ENCODE data around the gene PRKCQ. TPM values are rescaled to one million over a fixed set of nuclear protein-coding genes. Genes with fewer than 3 reads are reported as not detected.
"Not testable (repeated sequence)": the region's sequence is repeated elsewhere in the genome, so short reads cannot be mapped to it uniquely, and the experiment has no call there.

PRKCQ gene
- total RNA-seq, 1 experiment from 2014 or later = 4.0 TPM

DNA sequence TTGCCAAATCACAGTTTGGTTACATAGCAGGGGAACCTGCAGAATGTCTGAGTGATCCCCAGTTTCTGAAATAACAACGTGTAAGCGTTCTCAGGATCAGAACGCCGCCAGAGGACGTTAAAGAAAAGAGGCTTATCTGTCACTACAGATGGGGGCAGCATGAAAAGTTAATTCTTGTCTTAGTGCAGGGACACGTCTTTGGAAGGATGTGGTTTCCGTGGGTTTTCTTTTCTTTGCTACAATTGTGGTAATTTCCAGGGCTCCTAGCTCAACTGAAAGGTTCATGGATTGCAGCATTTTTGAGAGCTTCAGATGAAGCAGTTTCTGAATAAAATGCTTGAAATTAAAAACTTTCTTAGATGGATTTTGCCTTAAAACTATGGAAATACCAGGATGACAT is 106.6 kb downstream of the PRKCQ start:
- Histone ChIP-seq H3K4me2 (no peak overlapping the region), H3K27ac (no peak overlapping the region), H3K36me3 (ENCODE audit: low read depth) (no peaks in the 10 kb centered on the region), H3K9me2 (ENCODE audit: insufficient read depth) (no peaks in the 10 kb centered on the region), H3K79me2 (ENCODE audit: low read depth) (no peaks in the 10 kb centered on the region), H2AFZ (no peak overlapping the region), H3F3A (ENCODE audit: insufficient read depth, low read depth) (no peaks in the 10 kb centered on the region), H3K4me1 (replicated peaks; ENCODE audit: insufficient read depth) (0 out of 2 replicates have a peak, but pooled peaks cover 4% of the 10 kb centered on the region), H4K20me1 (ENCODE audit: insufficient read depth) (no peaks in the 10 kb centered on the region), H3K4me3 (no peak overlapping the region), H3K9me3 (ENCODE audit: insufficient read depth, low read depth) (no peaks in the 10 kb centered on the region), H3K27me3 (ENCODE audit: insufficient read depth, low read depth) (no peaks in the 10 kb centered on the region)
- TF ChIP-seq, protein P1, sequence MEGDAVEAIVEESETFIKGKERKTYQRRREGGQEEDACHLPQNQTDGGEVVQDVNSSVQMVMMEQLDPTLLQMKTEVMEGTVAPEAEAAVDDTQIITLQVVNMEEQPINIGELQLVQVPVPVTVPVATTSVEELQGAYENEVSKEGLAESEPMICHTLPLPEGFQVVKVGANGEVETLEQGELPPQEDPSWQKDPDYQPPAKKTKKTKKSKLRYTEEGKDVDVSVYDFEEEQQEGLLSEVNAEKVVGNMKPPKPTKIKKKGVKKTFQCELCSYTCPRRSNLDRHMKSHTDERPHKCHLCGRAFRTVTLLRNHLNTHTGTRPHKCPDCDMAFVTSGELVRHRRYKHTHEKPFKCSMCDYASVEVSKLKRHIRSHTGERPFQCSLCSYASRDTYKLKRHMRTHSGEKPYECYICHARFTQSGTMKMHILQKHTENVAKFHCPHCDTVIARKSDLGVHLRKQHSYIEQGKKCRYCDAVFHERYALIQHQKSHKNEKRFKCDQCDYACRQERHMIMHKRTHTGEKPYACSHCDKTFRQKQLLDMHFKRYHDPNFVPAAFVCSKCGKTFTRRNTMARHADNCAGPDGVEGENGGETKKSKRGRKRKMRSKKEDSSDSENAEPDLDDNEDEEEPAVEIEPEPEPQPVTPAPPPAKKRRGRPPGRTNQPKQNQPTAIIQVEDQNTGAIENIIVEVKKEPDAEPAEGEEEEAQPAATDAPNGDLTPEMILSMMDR (conservative IDR thresholded peaks at IDR 0.05) = no peak
- TF ChIP-seq EZH2 (IDR thresholded peaks at IDR 0.05; ENCODE audit: low read depth) = no peak
- ChIA-PET POLR2A (ENCODE audit: unreplicated experiment) (no interaction called here), CTCF (no interaction called here)
- intact Hi-C loops (cut with micrococcal nuclease; ENCODE audit: unreplicated experiment) = no loop called here
- no peak for DNase-seq
- no TSS peak for BruUV-seq (replicated peaks)

DNA sequence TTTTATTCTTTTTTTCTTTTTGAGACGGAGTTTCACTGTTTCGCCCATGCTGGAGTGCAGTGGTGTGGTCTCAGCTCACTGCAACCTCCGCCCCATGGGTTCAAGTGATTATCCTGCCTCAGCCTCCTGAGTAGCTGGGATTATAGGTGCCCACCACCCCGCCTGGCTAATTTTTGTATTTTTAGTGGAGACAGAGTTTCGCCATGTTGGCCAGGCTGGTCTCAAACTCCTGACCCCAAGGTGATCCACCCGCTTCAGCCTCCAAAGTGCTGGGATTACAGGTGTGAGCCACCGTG is 107.4 kb downstream of the PRKCQ start:
- H3K36me3 ChIP-seq (ENCODE audit: low read depth); H3K27me3 ChIP-seq (ENCODE audit: insufficient read depth, low read depth); H3K9me2 ChIP-seq (ENCODE audit: insufficient read depth); H2AFZ ChIP-seq; H3K4me1 ChIP-seq (replicated peaks; ENCODE audit: insufficient read depth); H3K9me3 ChIP-seq (ENCODE audit: insufficient read depth, low read depth); H3F3A ChIP-seq (ENCODE audit: insufficient read depth, low read depth); POLR2A ChIA-PET (ENCODE audit: unreplicated experiment); intact Hi-C loops (cut with micrococcal nuclease; ENCODE audit: unreplicated experiment); H3K4me2 ChIP-seq; H3K27ac ChIP-seq; H4K20me1 ChIP-seq (ENCODE audit: insufficient read depth); H3K4me3 ChIP-seq; BruUV-seq (replicated peaks); CTCF ChIA-PET; DNase-seq; H3K79me2 ChIP-seq (ENCODE audit: low read depth): not testable (repeated sequence)

- H3K36me3 ChIP-seq (ENCODE audit: low read depth) = no peaks in the 10 kb centered on the region
- H3K4me2 ChIP-seq = no peak overlapping the region
- no peaks in the 10 kb centered on the region for H3K9me3 ChIP-seq (ENCODE audit: insufficient read depth, low read depth)
- H3F3A ChIP-seq (ENCODE audit: insufficient read depth, low read depth) = no peaks in the 10 kb centered on the region
- no TSS peak for BruUV-seq (replicated peaks)
- intact Hi-C loops (cut with micrococcal nuclease; ENCODE audit: unreplicated experiment) = no loop called here
- H3K27ac ChIP-seq = no peak overlapping the region
- no peaks in the 10 kb centered on the region for H4K20me1 ChIP-seq (ENCODE audit: insufficient read depth)
- no peaks in the 10 kb centered on the region for H3K27me3 ChIP-seq (ENCODE audit: insufficient read depth, low read depth)
- CTCF ChIA-PET = no interaction called here
- H3K4me3 ChIP-seq = no peak overlapping the region
- no peaks in the 10 kb centered on the region for H3K9me2 ChIP-seq (ENCODE audit: insufficient read depth)
- H3K79me2 ChIP-seq (ENCODE audit: low read depth) = no peaks in the 10 kb centered on the region
- no peaks in the 10 kb centered on the region for H3K4me1 ChIP-seq (replicated peaks; ENCODE audit: insufficient read depth)
- POLR2A ChIA-PET (ENCODE audit: unreplicated experiment) = interaction anchor here (0.5 to 0.6 kb wide), 2 partner anchors 318 to 612 kb away, joined by 10 to 13 read pairs; no protein-coding TSS in a partner anchor
- TF ChIP-seq EZH2 (IDR thresholded peaks at IDR 0.05; ENCODE audit: low read depth) = no peak
- TF ChIP-seq, protein P1 (conservative IDR thresholded peaks at IDR 0.05) = no peak
- H2AFZ ChIP-seq = no peak overlapping the region
- no peak for DNase-seq
These were observed 109.0 kb downstream of the PRKCQ start for GRCh38 chr10:6470894-6471618.

DNA sequence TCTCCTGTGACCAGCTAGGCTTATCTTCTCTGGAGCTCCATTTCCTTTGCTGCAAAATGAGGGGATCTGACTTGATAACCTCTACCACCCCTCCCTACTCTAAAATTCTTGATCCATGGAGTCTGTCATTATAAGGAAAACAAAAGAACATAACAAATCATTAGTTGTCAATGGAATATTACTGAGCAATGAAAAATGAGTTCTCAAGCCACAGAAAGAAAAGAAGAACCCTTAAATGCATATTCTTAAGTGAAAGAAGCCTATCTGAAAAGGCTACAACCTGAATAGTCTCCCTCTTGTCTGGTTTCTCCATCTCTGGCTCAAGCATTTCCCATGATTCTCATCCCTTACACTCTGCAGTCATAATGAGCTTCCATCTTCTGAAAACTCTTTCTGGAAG is 110.4 kb downstream of the PRKCQ start:
- Histone ChIP-seq H4K20me1 (ENCODE audit: insufficient read depth) (no peaks in the 10 kb centered on the region), H3K36me3 (ENCODE audit: low read depth) (no peaks in the 10 kb centered on the region), H3K79me2 (ENCODE audit: low read depth) (no peaks in the 10 kb centered on the region), H3K9me3 (ENCODE audit: insufficient read depth, low read depth) (no peaks in the 10 kb centered on the region), H2AFZ (no peak overlapping the region), H3K27ac (no peak overlapping the region), H3K27me3 (ENCODE audit: insufficient read depth, low read depth) (no peaks in the 10 kb centered on the region), H3F3A (ENCODE audit: insufficient read depth, low read depth) (no peaks in the 10 kb centered on the region), H3K4me2 (no peak overlapping the region), H3K4me1 (replicated peaks; ENCODE audit: insufficient read depth) (no peaks in the 10 kb centered on the region), H3K4me3 (no peak overlapping the region), H3K9me2 (ENCODE audit: insufficient read depth) (no peaks in the 10 kb centered on the region)
- CTCF ChIA-PET = no interaction called here
- intact Hi-C loops (cut with micrococcal nuclease; ENCODE audit: unreplicated experiment) = no loop called here
- DNase-seq = no peak
- POLR2A ChIA-PET (ENCODE audit: unreplicated experiment) = no interaction called here
- TF ChIP-seq, protein P1 (conservative IDR thresholded peaks at IDR 0.05) = no peak
- no peak for TF ChIP-seq EZH2 (IDR thresholded peaks at IDR 0.05; ENCODE audit: low read depth)
- BruUV-seq (replicated peaks) = no TSS peak
